Suppressor macrophage treated with lipopolysaccharide for 1 hour (primary cell): Measurements from ENCODE around the gene SOWAHD.
"Not testable (repeated sequence)": the region's sequence is repeated elsewhere in the genome, so short reads cannot be mapped to it uniquely, and the experiment has no call there.

Experiments
- DNase-seq, 3 donors: peaks; one replicate each; pipeline ENCODE4 v3.0.0-alpha.2; 2020 to 2022

SOWAHD gene

GRCh38 chrX:119757979-119758730, at the start of gene SOWAHD:
Gene SOWAHD, plus strand, starts transcription at chrX:119758588. Its CDS starts 80 bp downstream, at chrX:119758668.
- peak; percentile 55 to 69 (median 57) for DNase-seq

- DNase-seq = no peak
Measured at GRCh38 chrX:119708936-119709335, 49.5 kb upstream of the SOWAHD start.

GRCh38 chrX:119709630-119710029, 48.8 kb upstream of the SOWAHD start:
- no peak for DNase-seq

- DNase-seq = no peak
Measured at GRCh38 chrX:119721487-119721886, 36.9 kb upstream of the SOWAHD start.

GRCh38 chrX:119721926-119722325, 36.5 kb upstream of the SOWAHD start:
- no peak for DNase-seq

- no peak for DNase-seq
Measured at GRCh38 chrX:119726900-119727555, 31.4 kb upstream of the SOWAHD start.

GRCh38 chrX:119728487-119728886, 29.9 kb upstream of the SOWAHD start:
- no peak for DNase-seq

GRCh38 chrX:119729408-119730201, 28.8 kb upstream of the SOWAHD start:
- DNase-seq = peak; percentile 80 to 86 (median 85)

- peak; percentile 29 to 59 (median 48) for DNase-seq
Measured at GRCh38 chrX:119734897-119735339, 23.5 kb upstream of the SOWAHD start.

GRCh38 chrX:119735467-119735866, 22.9 kb upstream of the SOWAHD start:
- DNase-seq = no peak

- no peak for DNase-seq
Measured at GRCh38 chrX:119736206-119736764, 22.1 kb upstream of the SOWAHD start.

GRCh38 chrX:119738742-119739141, 19.6 kb upstream of the SOWAHD start:
- DNase-seq = no peak

GRCh38 chrX:119745283-119745848, 13.0 kb upstream of the SOWAHD start:
- DNase-seq = no peak

- DNase-seq = not testable (repeated sequence)
Measured at GRCh38 chrX:119750131-119750530, 8.3 kb upstream of the SOWAHD start.

GRCh38 chrX:119750751-119751150, 7.6 kb upstream of the SOWAHD start:
- DNase-seq = not testable (repeated sequence)

GRCh38 chrX:119753001-119753400, 5.4 kb upstream of the SOWAHD start:
- DNase-seq = no peak

- DNase-seq = peak; percentile 54 to 58 (median 55)
Measured at GRCh38 chrX:119753639-119754257, 4.6 kb upstream of the SOWAHD start.

GRCh38 chrX:119755981-119756533, 2.3 kb upstream of the SOWAHD start:
- peak; percentile 43 to 61 (median 50) for DNase-seq

GRCh38 chrX:119756926-119757635, 1.3 kb upstream of the SOWAHD start:
- no peak for DNase-seq

- no peak for DNase-seq
Measured at GRCh38 chrX:119757646-119757978, 776 bp upstream of the SOWAHD start.

- DNase-seq = peak in 2 of 3 donors; percentile 41 to 43
Measured at GRCh38 chrX:119758731-119759247, 401 bp downstream of the SOWAHD start.
